ENCODE results near the gene CD248.
"Not testable (repeated sequence)": the region's sequence is repeated elsewhere in the genome, so short reads cannot be mapped to it uniquely, and the experiment has no call there.

CD248 gene

GRCh38 chr11:66316849-66317251, at the start of gene CD248:
TSS of gene CD248 (minus strand) at chr11:66317044. CDS start at chr11:66317027, 17 bp downstream.
- DNase-seq, result no peak

GRCh38 chr11:66365711-66366619, 49.1 kb upstream of the CD248 start:
- DNase-seq, result no peak

- no peak for DNase-seq
Measured at GRCh38 chr11:66365166-66365565, 48.3 kb upstream of the CD248 start.

- DNase-seq, result peak; percentile 72
Measured at GRCh38 chr11:66363805-66364535, 47.1 kb upstream of the CD248 start.

- DNase-seq, result no peak
Measured at GRCh38 chr11:66363187-66363601, 46.4 kb upstream of the CD248 start.

GRCh38 chr11:66362481-66363147, 45.8 kb upstream of the CD248 start:
- DNase-seq, result no peak

GRCh38 chr11:66361502-66361941, 44.7 kb upstream of the CD248 start:
- DNase-seq, result no peak

- DNase-seq, result no peak
Measured at GRCh38 chr11:66360406-66361073, 43.7 kb upstream of the CD248 start.

GRCh38 chr11:66359662-66360087, 42.8 kb upstream of the CD248 start:
- no peak for DNase-seq

GRCh38 chr11:66350560-66351235, 33.9 kb upstream of the CD248 start:
- DNase-seq, result not testable (repeated sequence)

- DNase-seq, result no peak
Measured at GRCh38 chr11:66349084-66349386, 32.2 kb upstream of the CD248 start.

GRCh38 chr11:66347425-66348276, 30.8 kb upstream of the CD248 start, which contains the start of gene B4GAT1:
TSS of gene B4GAT1 (minus strand) at chr11:66347629. CDS start at chr11:66347545, 84 bp downstream.
- peak; percentile 73 for DNase-seq

- no peak for DNase-seq
Measured at GRCh38 chr11:66346476-66347424, 29.9 kb upstream of the CD248 start.

- DNase-seq, result no peak
Measured at GRCh38 chr11:66345316-66345649, 28.4 kb upstream of the CD248 start.

- peak; percentile 98 for DNase-seq
Measured at GRCh38 chr11:66344550-66345315, 27.9 kb upstream of the CD248 start, which contains the start of gene BRMS1. TSS of gene BRMS1 (minus strand) at chr11:66345104. CDS start at chr11:66342234, 2,870 bp downstream.

- no peak for DNase-seq
Measured at GRCh38 chr11:66343176-66343575, 26.3 kb upstream of the CD248 start.

- no peak for DNase-seq
Measured at GRCh38 chr11:66341502-66342126, 24.8 kb upstream of the CD248 start.
